ENCODE measurements around the gene CHAC1. TPM values are rescaled to one million over a fixed set of nuclear protein-coding genes. Genes with fewer than 3 reads are reported as not detected.

The CHAC1 gene
- total RNA-seq (1 to 10 TPM; 2.5 to 5.9 TPM), polyA plus RNA-seq (ENCODE audit: insufficient read depth, low read depth, low replicate concordance) (1.8 TPM)
- long read RNA-seq, donor 1, result 0 reads
- long read RNA-seq, donor 2, partial matches to known transcripts, result 0 of 1 reads
- long read RNA-seq, donor 2, other reads (novel, unspliced or antisense), result 0 of 1 reads

DNA sequence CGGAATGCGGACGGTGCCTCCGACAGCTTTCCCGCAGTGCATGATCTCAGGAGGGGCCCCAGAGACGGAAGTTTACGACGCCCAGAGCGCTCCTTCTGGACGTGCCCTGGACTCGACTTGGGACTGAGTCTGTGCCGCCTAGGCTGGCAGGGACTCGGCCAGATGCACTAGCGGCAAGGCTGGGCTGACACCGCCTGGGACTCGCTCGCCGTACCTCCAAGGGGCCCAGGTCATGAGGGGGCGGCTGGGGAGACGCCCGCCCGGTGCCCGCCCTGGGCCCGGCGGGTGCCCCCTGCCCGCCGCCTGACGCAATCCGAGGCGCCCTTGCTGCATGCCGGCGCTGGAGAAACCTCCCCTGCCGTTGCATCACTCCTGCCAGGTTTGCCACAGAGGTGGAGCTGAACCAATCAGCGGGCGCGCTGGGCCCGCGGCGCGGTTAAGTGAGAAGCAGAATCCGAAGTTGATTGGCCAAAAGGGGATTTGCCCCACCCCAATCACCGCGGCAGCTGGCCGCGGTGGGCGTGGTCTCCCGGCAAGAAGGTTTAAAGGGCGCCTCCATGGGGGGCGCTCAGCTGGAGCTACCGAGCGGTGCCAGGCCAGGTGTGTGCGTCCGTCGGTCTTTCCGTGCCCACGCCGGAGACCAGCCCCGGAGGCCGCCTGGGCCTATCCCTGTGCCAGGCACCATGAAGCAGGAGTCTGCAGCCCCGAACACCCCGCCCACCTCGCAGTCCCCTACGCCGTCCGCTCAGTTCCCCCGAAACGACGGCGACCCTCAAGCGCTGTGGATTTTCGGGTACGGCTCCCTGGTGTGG is at the start of gene CHAC1:
Gene CHAC1 (plus strand): TSS at position 571 of the 812 bp plus-strand sequence. CDS start 113 bp downstream, at position 684.
- H3K4me1 ChIP-seq, result peaks cover 8% of the 10 kb centered on the region
- intact Hi-C loops (cut with DNase I; ENCODE audit: low total_unique reads), result no loop called here
- H3K4me3 ChIP-seq, result peak within 1 kb of the TSS; percentile 52 to 67
- H3K9me3 ChIP-seq, result no peaks in the 10 kb centered on the region
- H3K27ac ChIP-seq, result no peak within 1 kb of the TSS
- no peaks in the 10 kb centered on the region for H3K27me3 ChIP-seq
- TF ChIP-seq, protein P1, sequence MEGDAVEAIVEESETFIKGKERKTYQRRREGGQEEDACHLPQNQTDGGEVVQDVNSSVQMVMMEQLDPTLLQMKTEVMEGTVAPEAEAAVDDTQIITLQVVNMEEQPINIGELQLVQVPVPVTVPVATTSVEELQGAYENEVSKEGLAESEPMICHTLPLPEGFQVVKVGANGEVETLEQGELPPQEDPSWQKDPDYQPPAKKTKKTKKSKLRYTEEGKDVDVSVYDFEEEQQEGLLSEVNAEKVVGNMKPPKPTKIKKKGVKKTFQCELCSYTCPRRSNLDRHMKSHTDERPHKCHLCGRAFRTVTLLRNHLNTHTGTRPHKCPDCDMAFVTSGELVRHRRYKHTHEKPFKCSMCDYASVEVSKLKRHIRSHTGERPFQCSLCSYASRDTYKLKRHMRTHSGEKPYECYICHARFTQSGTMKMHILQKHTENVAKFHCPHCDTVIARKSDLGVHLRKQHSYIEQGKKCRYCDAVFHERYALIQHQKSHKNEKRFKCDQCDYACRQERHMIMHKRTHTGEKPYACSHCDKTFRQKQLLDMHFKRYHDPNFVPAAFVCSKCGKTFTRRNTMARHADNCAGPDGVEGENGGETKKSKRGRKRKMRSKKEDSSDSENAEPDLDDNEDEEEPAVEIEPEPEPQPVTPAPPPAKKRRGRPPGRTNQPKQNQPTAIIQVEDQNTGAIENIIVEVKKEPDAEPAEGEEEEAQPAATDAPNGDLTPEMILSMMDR (IDR thresholded peaks at IDR 0.05), result no peak
- peak; percentile 12 for TF ChIP-seq POLR2A (IDR thresholded peaks at IDR 0.05)
- 0 to 1% methylated on average over 15 to 59 of the region's 72 CpGs for WGBS, 2 donors
- H3K36me3 ChIP-seq (ENCODE audit: low read depth, missing control alignments), result no peaks in the 10 kb centered on the region
- DNase-seq, result peak; percentile 97

DNA sequence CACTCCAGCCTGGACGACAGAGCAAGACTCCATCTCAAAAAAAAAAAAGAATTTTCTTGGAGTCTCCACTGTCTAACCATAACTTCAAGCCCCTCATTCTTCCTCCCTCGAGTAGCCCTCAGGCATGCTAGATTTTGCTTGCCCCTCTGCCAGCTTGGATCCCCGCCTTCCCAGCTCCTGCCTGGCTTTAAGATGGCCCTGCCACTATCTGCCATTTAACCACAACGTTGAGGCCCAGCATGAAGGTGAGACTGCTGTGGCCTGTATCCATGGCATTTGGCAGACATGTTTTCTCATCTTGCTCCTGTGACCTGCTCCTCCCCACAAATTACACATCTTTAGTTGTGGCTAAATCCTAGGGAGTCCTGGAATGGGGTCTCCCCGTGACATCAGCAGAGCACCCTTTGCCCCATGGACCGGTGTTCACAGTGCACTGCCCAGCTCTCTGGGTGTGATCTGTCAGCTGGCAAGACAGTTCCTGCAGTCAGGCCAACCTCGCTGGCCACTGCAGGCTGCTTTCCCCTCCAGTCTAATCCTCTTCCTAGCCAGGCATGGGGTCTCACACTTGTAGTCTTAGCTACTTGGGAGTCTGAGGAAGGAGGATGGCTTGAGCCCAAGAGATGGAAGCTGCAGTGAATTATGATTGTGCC is 48.6 kb upstream of the CHAC1 start:
- intact Hi-C loops (cut with DNase I; ENCODE audit: low total_unique reads), result loop anchor here (10.0 kb wide), 1 partner anchor 280 kb away; no protein-coding TSS in a partner anchor
- WGBS, 2 donors, result 81 to 83% methylated on average over 7 of the region's 7 CpGs
- H3K4me1 ChIP-seq, result peaks cover 18% of the 10 kb centered on the region

DNA sequence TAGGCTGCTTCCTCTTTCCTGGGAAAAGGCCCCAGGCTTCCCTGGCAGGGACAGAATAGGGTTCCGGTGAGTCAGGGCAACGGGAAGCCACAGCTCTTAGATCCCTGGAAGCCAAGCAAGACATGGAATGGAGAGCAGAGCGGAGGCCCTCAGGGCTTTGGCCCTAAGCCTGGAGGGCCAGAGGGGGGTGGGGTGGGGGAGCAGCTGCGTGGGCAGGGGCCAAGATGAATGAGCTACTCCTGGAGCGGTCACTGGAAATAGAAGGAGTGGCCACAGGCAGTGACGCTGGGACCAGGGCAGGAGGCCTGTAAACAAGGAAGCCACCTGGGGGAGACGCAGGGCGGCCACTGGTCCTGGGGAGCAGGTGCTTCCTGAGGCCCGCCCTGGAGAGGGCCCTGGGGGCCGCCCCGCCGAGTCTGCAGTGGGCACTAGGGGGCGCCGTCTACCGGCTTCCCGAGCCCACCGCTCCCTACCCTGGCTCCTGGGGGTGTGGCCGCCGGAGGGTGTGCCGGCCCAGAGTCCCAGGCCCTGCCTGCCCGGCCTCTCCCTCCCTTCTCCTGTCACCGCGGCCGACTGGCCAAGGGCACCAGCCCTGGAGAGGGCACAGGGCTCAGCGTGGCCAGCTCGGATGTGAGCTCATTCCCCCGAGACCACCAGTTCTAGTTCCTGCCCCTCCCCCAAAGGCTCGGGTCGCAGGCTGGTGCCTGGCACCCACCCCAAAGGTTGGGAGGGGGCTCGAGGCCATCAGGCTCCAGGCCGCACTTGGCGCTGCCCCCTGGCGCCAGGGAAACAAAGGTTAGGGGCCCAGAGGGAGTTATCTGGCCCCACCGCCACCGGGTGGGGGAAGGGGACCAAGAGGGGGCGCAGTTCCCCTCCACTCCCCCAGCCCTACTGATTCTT is 46.9 kb upstream of the CHAC1 start:
- Histone ChIP-seq H3K4me1 (peaks cover 18% of the 10 kb centered on the region), H3K27ac (peak overlapping the region; percentile 52 to 84), H3K27me3 (no peaks in the 10 kb centered on the region), H3K36me3 (ENCODE audit: low read depth, missing control alignments) (no peaks in the 10 kb centered on the region), H3K9me3 (no peaks in the 10 kb centered on the region), H3K4me3 (peak overlapping the region; percentile 50 to 53)
- peak; percentile 82 for DNase-seq
- WGBS, 2 donors, result 0 to 4% methylated on average over 6 to 35 of the region's 36 CpGs
- intact Hi-C loops (cut with DNase I; ENCODE audit: low total_unique reads), result loop anchor here (10.0 kb wide), 1 partner anchor 278 kb away; no protein-coding TSS in a partner anchor
- no peak for TF ChIP-seq POLR2A (IDR thresholded peaks at IDR 0.05)
- TF ChIP-seq, protein P1 (IDR thresholded peaks at IDR 0.05), result peak; percentile 68 to 76 (median 73)

More for the DNA sequence above, 48.6 kb upstream of the CHAC1 start:
- no peak overlapping the region for H3K27ac ChIP-seq
- no peaks in the 10 kb centered on the region for H3K27me3 ChIP-seq
- no peaks in the 10 kb centered on the region for H3K9me3 ChIP-seq
- no peak overlapping the region for H3K4me3 ChIP-seq
- TF ChIP-seq, protein P1 (IDR thresholded peaks at IDR 0.05), result no peak
- DNase-seq, result no peak
- H3K36me3 ChIP-seq (ENCODE audit: low read depth, missing control alignments), result no peaks in the 10 kb centered on the region

DNA sequence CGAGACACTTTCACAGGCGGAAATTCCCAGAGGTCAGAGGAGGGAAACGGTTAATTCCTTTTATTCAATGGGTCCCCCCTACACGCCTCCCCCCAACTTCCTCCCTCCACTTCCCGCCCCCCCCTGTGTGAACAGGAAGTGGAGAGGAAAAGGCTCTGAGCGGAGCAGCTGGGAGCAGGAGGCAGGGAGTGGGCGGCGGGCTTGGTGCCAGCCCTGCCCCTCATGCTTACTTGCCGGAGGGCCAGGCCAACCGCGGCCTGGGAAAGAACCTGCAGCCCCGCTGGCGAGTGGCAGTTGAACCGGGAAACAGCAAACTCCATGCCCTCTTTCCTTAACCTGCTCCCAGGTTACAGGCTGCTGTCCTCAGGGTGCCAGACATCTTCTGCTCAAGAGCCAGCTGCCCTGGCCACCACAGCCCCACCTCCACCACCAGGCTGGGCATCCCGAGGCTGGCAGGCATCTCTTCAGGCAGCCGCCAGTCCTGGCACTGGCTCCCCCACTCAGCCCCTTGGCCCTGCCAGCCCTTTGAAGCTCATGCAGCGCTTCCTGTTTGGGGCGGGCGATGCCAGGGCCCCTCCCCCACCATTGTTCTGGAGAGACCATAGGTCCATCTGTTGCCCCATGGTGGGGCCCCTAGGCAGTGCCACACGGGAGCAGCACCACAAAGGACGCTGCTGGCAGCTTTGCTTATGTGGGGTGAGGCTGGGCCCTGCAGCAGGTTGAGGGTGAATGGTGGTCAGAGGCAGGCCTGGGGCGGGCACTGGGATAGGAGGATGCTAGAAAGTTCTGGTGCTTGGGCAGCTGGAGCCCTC is 46.1 kb upstream of the CHAC1 start:
- H3K4me1 ChIP-seq, result peaks cover 18% of the 10 kb centered on the region
- H3K27ac ChIP-seq, result peak overlapping the region in 1 of 2 donors; percentile 84
- H3K9me3 ChIP-seq, result no peaks in the 10 kb centered on the region
- no peak for DNase-seq
- no peaks in the 10 kb centered on the region for H3K27me3 ChIP-seq
- TF ChIP-seq POLR2A (IDR thresholded peaks at IDR 0.05), result no peak
- TF ChIP-seq, protein P1 (IDR thresholded peaks at IDR 0.05), result no peak
- WGBS, 2 donors, result 26 to 34% methylated on average over 18 to 22 of the region's 22 CpGs
- H3K4me3 ChIP-seq, result peak overlapping the region; percentile 50 to 53
- intact Hi-C loops (cut with DNase I; ENCODE audit: low total_unique reads), result loop anchor here (10.0 kb wide), 1 partner anchor 278 kb away; no protein-coding TSS in a partner anchor
- no peaks in the 10 kb centered on the region for H3K36me3 ChIP-seq (ENCODE audit: low read depth, missing control alignments)

Data from testis (tissue), 5 donors.